Measurements from ENCODE around the gene PLCXD1.
A peak's percentile ranks its signal among the peaks of the same experiment; 100 is the strongest.
"Not testable (repeated sequence)": the region's sequence is repeated elsewhere in the genome, so short reads cannot be mapped to it uniquely, and the experiment has no call there.

PLCXD1 gene

DNA sequence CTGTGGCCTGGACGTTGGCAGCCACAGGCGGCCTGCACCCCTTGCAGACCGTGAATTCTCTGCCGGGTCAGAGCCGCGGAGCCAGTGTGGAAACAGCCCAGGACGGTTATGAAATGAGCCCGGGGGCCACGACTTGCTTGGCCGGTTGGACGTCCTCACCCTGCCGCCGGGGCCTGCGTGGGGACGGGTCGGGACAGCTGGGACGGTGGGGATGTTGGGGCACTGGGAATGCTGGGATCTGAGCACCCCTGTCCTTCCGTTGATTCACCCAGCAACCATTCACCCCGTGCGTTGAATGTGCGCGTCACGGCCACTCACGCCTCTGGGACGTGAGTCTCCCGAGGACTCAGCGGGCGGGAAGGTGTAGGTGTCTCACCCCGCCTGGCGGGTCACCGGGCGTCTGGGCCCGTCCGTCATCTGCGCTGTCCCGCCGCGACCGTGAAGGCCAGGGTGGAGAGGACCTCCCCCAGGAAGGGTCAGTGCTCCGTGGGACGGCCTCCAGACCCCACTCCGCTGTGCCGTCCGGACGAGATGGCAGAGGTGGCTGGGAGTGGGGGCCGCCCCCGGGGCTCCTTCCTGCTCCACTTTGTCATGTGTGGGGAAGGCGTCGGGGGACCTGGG, 4.5 kb upstream of the PLCXD1 start:
- DNase-seq (ENCODE audit: low read depth in 2 of 2), result peak; percentile 39 to 68
- TF ChIP-seq CTCF (IDR thresholded peaks at IDR 0.05; ENCODE audit: low read depth, low read length), result no peak

GRCh38 chrX:279757-280604, 1.2 kb upstream of the PLCXD1 start:
- not testable (repeated sequence) for DNase-seq (ENCODE audit: low read depth in 2 of 2)

More for the DNA sequence above, 4.5 kb upstream of the PLCXD1 start:
- H3K4me3 ChIP-seq (replicated peaks in 1 of 2; ENCODE audit: low read depth in 2 of 2, low read length in 2 of 2), result peak overlapping the region; percentile 57 to 58

DNA sequence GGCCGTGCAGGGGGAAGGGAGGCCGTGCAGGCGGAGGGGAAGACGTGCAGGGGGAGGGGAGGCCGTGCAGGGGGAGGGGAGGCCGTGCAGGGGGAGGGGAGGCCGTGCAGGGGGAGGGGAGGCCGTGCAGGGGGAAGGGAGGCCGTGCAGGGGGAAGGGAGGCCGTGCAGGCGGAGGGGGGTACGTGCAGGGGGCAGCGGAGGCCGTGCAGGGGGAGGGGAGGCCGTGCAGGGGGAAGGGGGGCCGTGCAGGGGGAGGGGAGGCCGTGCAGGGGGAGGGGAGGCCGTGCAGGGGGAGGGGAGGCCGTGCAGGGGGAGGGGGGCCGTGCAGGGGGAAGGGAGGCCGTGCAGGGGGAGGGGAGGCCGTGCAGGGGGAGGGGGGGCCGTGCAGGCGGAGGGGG, 459 bp upstream of the PLCXD1 start:
- DNase-seq (ENCODE audit: low read depth in 2 of 2); H3K4me3 ChIP-seq (replicated peaks in 1 of 2; ENCODE audit: low read depth in 2 of 2, low read length in 2 of 2): not testable (repeated sequence)

More at GRCh38 chrX:279757-280604, 1.2 kb upstream of the PLCXD1 start:
- H3K4me3 ChIP-seq (replicated peaks in 1 of 2; ENCODE audit: low read depth in 2 of 2, low read length in 2 of 2), result not testable (repeated sequence)

DNA sequence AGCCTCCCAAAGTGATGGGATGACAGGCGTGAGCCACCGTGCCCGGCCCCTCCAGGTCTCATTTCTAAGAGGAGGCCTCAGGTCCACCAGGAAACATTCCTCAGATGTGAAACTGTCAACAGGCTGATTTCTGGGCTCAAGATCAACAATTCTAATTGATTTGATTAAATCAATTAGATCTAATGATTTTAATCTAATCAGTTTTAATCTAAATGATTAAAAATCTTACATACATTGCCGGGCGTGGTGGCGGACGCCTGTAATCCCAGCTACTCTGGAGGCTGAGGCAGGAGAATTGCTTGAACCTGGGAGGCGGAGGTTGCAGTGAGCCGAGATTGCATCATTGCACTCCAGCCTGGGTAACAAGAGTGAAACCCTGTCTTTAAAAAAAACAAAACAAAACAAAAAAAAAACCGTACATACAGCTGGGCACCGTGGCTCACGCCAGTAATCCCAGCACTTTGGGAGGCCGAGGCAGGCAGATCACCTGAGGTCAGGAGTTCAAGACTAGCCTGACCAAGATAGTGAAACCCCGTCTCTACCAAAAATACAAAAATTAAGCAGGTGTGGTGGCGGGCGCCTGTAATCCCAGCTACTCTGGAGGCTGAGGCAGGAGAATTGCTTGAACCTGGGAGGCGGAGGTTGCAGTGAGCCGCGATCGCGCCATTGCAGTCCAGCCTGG, 960 bp downstream of the PLCXD1 start:
- peak overlapping the region in 1 of 2 donors; percentile 49 for H3K4me3 ChIP-seq (replicated peaks in 1 of 2; ENCODE audit: low read depth in 2 of 2, low read length in 2 of 2)

DNA sequence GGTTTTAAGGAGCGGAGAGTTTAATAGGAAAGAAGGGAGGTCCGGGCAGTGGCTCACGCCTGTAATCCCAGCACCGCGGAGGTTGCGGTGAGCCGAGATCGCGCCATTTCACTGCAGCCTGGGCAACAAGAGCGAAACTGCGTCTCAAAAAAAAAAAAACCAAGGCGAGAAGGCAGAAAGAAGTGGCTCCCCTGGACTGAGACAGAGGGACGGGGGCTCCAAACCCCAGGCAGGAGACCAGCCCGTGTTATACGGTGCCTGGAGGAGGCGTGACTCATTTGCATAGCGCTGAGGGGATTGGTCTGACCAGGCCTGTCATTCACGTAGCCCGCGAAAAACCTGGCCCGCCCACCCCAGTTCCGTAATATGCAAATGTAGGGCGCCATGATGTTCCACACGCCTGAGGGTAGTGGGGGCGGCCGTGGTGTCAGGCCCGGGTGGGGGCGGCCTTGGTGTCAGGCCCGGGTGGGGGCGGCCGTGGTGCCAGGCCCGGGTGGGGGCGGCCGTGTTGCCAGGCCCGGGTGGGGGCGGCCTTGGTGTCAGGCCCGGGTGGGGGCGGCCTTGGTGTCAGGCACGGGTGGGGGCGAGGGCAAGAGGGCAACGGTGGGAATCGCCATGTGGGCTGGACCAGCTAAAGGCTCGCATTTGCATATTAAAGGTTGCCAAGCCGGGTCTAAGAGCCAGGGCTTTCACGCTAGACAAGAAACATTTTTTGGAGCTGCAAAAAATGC, 2.1 kb downstream of the PLCXD1 start:
- peak; percentile 86 to 89 for DNase-seq (ENCODE audit: low read depth in 2 of 2)
- TF ChIP-seq CTCF (IDR thresholded peaks at IDR 0.05; ENCODE audit: low read depth, low read length), result no peak
- peak overlapping the region; percentile 68 for H3K4me3 ChIP-seq (replicated peaks in 1 of 2; ENCODE audit: low read depth in 2 of 2, low read length in 2 of 2)

More for the DNA sequence above, 960 bp downstream of the PLCXD1 start:
- not testable (repeated sequence) for DNase-seq (ENCODE audit: low read depth in 2 of 2)

- no peak for DNase-seq (ENCODE audit: low read depth in 2 of 2)
- no peak overlapping the region for H3K4me3 ChIP-seq (replicated peaks in 1 of 2; ENCODE audit: low read depth in 2 of 2, low read length in 2 of 2)
- TF ChIP-seq CTCF (IDR thresholded peaks at IDR 0.05; ENCODE audit: low read depth, low read length), result no peak
Observed at GRCh38 chrX:285076-285677, 4.0 kb downstream of the PLCXD1 start.

DNA sequence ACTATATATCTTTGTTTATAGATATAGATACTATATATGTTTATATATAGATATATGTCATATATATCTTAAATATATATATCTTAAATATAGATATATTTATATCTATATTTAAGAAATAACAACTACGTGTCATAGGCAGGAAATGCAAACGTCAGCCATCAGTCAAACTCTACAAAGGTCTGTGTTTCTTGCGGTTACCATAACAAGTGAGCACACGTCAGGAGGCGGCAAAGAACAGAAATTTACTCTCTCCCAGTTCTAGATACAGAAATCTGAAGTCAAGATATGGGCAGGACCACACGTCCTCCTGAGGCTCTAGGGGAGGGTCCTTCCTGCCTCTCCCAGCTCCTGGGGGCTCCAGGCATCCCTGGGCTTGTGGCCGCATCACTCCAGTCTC, 6.5 kb downstream of the PLCXD1 start:
- TF ChIP-seq CTCF (IDR thresholded peaks at IDR 0.05; ENCODE audit: low read depth, low read length), result no peak
- DNase-seq (ENCODE audit: low read depth in 2 of 2), result no peak
- no peak overlapping the region for H3K4me3 ChIP-seq (replicated peaks in 1 of 2; ENCODE audit: low read depth in 2 of 2, low read length in 2 of 2)

Measured in cardiac fibroblast (primary cell).